ENCODE data around the gene C2orf68. TPM values are rescaled to one million over a fixed set of nuclear protein-coding genes. Genes with fewer than 3 reads are reported as not detected.

C2orf68 gene
- total RNA-seq, 1 experiment from 2014 or later: 23.7 TPM

GRCh38 chr2:85607268-85608215, 4.3 kb downstream of the C2orf68 start:
- ChIA-PET POLR2A (interaction anchor here (0.6 kb wide), 1 partner anchor 25 kb away, joined by 7 read pairs; no protein-coding TSS in a partner anchor), CTCF (no interaction called here)
- DNase-seq (ENCODE audit: low read depth, low spot score) (no peak), ATAC-seq (no peak)
- H3K4me1 ChIP-seq (ENCODE audit: control insufficient read depth, insufficient read depth, low read length): peaks cover 7% of the 10 kb centered on the region; the same call in 1 of the 2 replicates
- H3K27ac ChIP-seq (ENCODE audit: low read length): no peak overlapping the region
- H3K4me3 ChIP-seq (ENCODE audit: low read depth in 2 of 2, low read length in 2 of 2): no peak overlapping the region
- no peaks in the 10 kb centered on the region for H3K27me3 ChIP-seq (ENCODE audit: control insufficient read depth, insufficient read depth, low read length)
- TF ChIP-seq, protein P1, sequence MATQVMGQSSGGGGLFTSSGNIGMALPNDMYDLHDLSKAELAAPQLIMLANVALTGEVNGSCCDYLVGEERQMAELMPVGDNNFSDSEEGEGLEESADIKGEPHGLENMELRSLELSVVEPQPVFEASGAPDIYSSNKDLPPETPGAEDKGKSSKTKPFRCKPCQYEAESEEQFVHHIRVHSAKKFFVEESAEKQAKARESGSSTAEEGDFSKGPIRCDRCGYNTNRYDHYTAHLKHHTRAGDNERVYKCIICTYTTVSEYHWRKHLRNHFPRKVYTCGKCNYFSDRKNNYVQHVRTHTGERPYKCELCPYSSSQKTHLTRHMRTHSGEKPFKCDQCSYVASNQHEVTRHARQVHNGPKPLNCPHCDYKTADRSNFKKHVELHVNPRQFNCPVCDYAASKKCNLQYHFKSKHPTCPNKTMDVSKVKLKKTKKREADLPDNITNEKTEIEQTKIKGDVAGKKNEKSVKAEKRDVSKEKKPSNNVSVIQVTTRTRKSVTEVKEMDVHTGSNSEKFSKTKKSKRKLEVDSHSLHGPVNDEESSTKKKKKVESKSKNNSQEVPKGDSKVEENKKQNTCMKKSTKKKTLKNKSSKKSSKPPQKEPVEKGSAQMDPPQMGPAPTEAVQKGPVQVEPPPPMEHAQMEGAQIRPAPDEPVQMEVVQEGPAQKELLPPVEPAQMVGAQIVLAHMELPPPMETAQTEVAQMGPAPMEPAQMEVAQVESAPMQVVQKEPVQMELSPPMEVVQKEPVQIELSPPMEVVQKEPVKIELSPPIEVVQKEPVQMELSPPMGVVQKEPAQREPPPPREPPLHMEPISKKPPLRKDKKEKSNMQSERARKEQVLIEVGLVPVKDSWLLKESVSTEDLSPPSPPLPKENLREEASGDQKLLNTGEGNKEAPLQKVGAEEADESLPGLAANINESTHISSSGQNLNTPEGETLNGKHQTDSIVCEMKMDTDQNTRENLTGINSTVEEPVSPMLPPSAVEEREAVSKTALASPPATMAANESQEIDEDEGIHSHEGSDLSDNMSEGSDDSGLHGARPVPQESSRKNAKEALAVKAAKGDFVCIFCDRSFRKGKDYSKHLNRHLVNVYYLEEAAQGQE (IDR thresholded peaks at IDR 0.05; ENCODE audit: insufficient read depth in 1 of 2, low read depth in 2 of 2, low read length in 1 of 2): no peak
- H3K9me3 ChIP-seq (ENCODE audit: control insufficient read depth, insufficient read depth, low read depth, low read length): no peaks in the 10 kb centered on the region
- no TSS peak for BruUV-seq (replicated peaks)
- H3K36me3 ChIP-seq (ENCODE audit: control insufficient read depth, insufficient read depth, low read length): peaks cover 6% of the 10 kb centered on the region
- intact Hi-C loops (cut with micrococcal nuclease; ENCODE audit: unreplicated experiment) (loop anchor here (2.0 kb wide), 1 partner anchor 47 kb away; the partner anchor contains the start of gene GGCX), in situ Hi-C loops (cut with HindIII; ENCODE audit: low pct_unique_long_range_greater_than_20kb, low sequenced_read_pairs) (no loop called here)

DNA sequence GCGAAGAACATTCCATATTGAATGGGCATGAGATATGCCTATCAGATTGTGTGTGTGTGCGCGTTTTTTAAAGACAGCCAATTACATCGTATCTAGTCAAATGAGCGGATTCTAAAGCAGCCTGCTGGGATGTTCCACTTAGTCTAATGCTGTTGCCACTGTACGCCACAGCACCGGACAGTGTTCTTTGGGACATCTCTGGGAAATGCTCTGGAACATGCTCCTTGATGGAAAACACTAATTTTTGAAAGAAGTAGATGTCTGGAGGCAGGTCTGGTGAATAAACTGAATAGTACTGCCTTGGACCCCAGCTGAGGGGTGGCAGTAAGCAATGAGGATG, 5.8 kb downstream of the C2orf68 start:
- peaks cover 14% of the 10 kb centered on the region for H3K4me1 ChIP-seq (ENCODE audit: control insufficient read depth, insufficient read depth, low read length)
- TF ChIP-seq, protein P1 (IDR thresholded peaks at IDR 0.05; ENCODE audit: insufficient read depth in 1 of 2, low read depth in 2 of 2, low read length in 1 of 2): no peak
- TF ChIP-seq POLR2AphosphoS5 (IDR thresholded peaks at IDR 0.05; ENCODE audit: low read depth, low read length) (no peak), SIN3A (IDR thresholded peaks at IDR 0.05; ENCODE audit: borderline replicate concordance, insufficient read depth, low read depth, low read length) (no peak), CTCF (IDR thresholded peaks at IDR 0.05) (no peak), TCF7L2 (IDR thresholded peaks at IDR 0.05; ENCODE audit: low read depth, low read length) (no peak)
- in situ Hi-C loops (cut with HindIII; ENCODE audit: low pct_unique_long_range_greater_than_20kb, low sequenced_read_pairs): no loop called here
- intact Hi-C loops (cut with micrococcal nuclease; ENCODE audit: unreplicated experiment): no loop called here
- no peak overlapping the region for H3K4me3 ChIP-seq (ENCODE audit: low read depth in 2 of 2, low read length in 2 of 2)
- peaks cover 3% of the 10 kb centered on the region for H3K36me3 ChIP-seq (ENCODE audit: control insufficient read depth, insufficient read depth, low read length)
- no TSS peak for BruUV-seq (replicated peaks)
- ATAC-seq (no peak), DNase-seq (ENCODE audit: low read depth, low spot score) (no peak)
- H3K27me3 ChIP-seq (ENCODE audit: control insufficient read depth, insufficient read depth, low read length): no peaks in the 10 kb centered on the region
- no peaks in the 10 kb centered on the region for H3K9me3 ChIP-seq (ENCODE audit: control insufficient read depth, insufficient read depth, low read depth, low read length)
- CTCF ChIA-PET: no interaction called here
- H3K27ac ChIP-seq (ENCODE audit: low read length): no peak overlapping the region
- POLR2A ChIA-PET: interaction anchor here (0.7 to 1.5 kb wide), 2 partner anchors 11 to 254 kb away, joined by 3 to 9 read pairs; partner anchors contain the start of gene RNF181

All from Panc1 (cell line).